B cell (primary cell): Measurements from ENCODE around the gene CHD1. TPM values are rescaled to one million over a fixed set of nuclear protein-coding genes. Genes with fewer than 3 reads are reported as not detected.

ENCODE experiments used
- ATAC-seq: fragments of 200-7000 bp; cut with Tn5 transposase; one replicate; pipeline ENCODE4 v1.10.0; 2021; ENCODE audit warnings: low read depth, mild to moderate bottlenecking, moderate number of reproducible peaks, moderate library complexity
- CTCF ChIA-PET: fragments of 350-600 bp; sonication (Branson Sonifier 250); formaldehyde crosslinking; loops from one replicate; lab custom pipeline; 2021; ENCODE audit warnings: antibody characterized with exemption, inconsistent platforms; lab: Charles Lee
- POLR2A ChIA-PET: fragments of 350-600 bp; sonication (Branson Sonifier 250); formaldehyde crosslinking; loops from one replicate; lab custom pipeline; 2021; ENCODE audit warnings: antibody characterized with exemption; lab: Charles Lee
- DNase-seq: peaks from one replicate; pipeline ENCODE4 v3.0.0; 2013
- H2AFZ ChIP-seq: 2 replicates; pipeline ENCODE4 v1.6.1; 2012; ENCODE audit warnings: mild to moderate bottlenecking, low read depth, low read length; ENCODE audit not compliant: insufficient read depth, poor library complexity, severe bottlenecking
- H3K27ac ChIP-seq, 2 donors: 1 replicate in 1 of 2; 2 replicates in 1 of 2; pipeline ENCODE4 v1.5.1; 2012 to 2013; ENCODE audit warnings: low read length in 2 of 2, mild to moderate bottlenecking in 2 of 2, moderate library complexity in 1 of 2
- H3K27me3 ChIP-seq, 4 experiments: fragments of 200-600 bp in 1 of 4; sonication (generic) in 1 of 4; replicated peaks in 1 of 4; 1 replicate in 2 of 4; 2 replicates in 2 of 4; pipeline versions ENCODE4 v1.6.1 to v1.7.0; 2013 to 2016; ENCODE audit warnings: low read length in 3 of 4, mild to moderate bottlenecking in 2 of 4, mixed read lengths in 1 of 4, moderate library complexity in 1 of 4; ENCODE audit not compliant: insufficient read depth in 4 of 4, control insufficient read depth in 3 of 4; ENCODE audit errors: control extremely low read depth in 1 of 4
- H3K36me3 ChIP-seq, 2 experiments: replicated peaks in 1 of 2; 1 replicate in 1 of 2; 2 replicates in 1 of 2; pipeline versions ENCODE4 v1.6.1 to v1.7.1; 2013; ENCODE audit warnings: low read length in 1 of 2; ENCODE audit not compliant: insufficient read depth in 2 of 2, control insufficient read depth in 1 of 2; ENCODE audit errors: control extremely low read depth in 1 of 2, extremely low read depth in 1 of 2
- H3K4me1 ChIP-seq, 2 donors: fragments of 200-600 bp in 1 of 2; sonication (generic) in 1 of 2; 1 replicate in 1 of 2; 2 replicates in 1 of 2; pipeline versions ENCODE4 v1.5.1 to v1.6.1; 2013 to 2017; ENCODE audit warnings: low read length in 2 of 2; ENCODE audit not compliant: control insufficient read depth in 2 of 2, insufficient read depth in 2 of 2
- H3K4me2 ChIP-seq: replicated peaks from 2 replicates; pipeline ENCODE3; 2012; ENCODE audit warnings: mild to moderate bottlenecking, low read depth, low read length; ENCODE audit not compliant: poor library complexity, severe bottlenecking
- H3K4me3 ChIP-seq, 5 experiments: fragments of 200-600 bp in 1 of 5; sonication (generic) in 1 of 5; 1 replicate in 3 of 5; 2 replicates in 2 of 5; pipeline versions ENCODE4 v1.5.1 to v1.7.0; 2011 to 2016; ENCODE audit warnings: low read length in 4 of 5, mild to moderate bottlenecking in 4 of 5, low read depth in 2 of 5, control low read depth in 1 of 5, moderate library complexity in 1 of 5; ENCODE audit not compliant: insufficient read depth in 1 of 5; ENCODE audit errors: control extremely low read depth in 1 of 5, extremely low read depth in 1 of 5
- H3K79me2 ChIP-seq: fragments of 200-600 bp; sonication (generic); one replicate; pipeline ENCODE4 v1.6.0; 2016; ENCODE audit warnings: low read length; ENCODE audit not compliant: control insufficient read depth, insufficient read depth
- H3K9ac ChIP-seq: fragments of 200-600 bp; sonication (generic); 2 replicates; pipeline ENCODE4 v1.6.1; 2017; ENCODE audit warnings: mild to moderate bottlenecking, low read length, moderate library complexity
- H3K9me3 ChIP-seq, 3 donors: one replicate each; pipeline versions ENCODE4 v1.6.1 to v1.7.1; 2013; ENCODE audit warnings: low read length in 2 of 3; ENCODE audit not compliant: control insufficient read depth in 2 of 3, insufficient read depth in 1 of 3; ENCODE audit errors: control extremely low read depth in 1 of 3
- H4K20me1 ChIP-seq: 2 replicates; pipeline ENCODE4 v1.6.0; 2012; ENCODE audit warnings: mild to moderate bottlenecking, low read length; ENCODE audit not compliant: insufficient read depth, control insufficient read depth, poor library complexity, severe bottlenecking
- H3K27ac Mint-ChIP-seq: one replicate; pipeline ENCODE4 v1.8.0; 2021; ENCODE audit warnings: mixed read lengths
- H3K27me3 Mint-ChIP-seq: one replicate; pipeline ENCODE4 v1.8.0; 2021; ENCODE audit warnings: mixed read lengths
- H3K4me1 Mint-ChIP-seq: one replicate; pipeline ENCODE4 v1.8.0; 2021; ENCODE audit warnings: mixed read lengths
- H3K4me3 Mint-ChIP-seq: one replicate; pipeline ENCODE4 v1.8.0; 2021; ENCODE audit warnings: mixed read lengths
- H3K9me3 Mint-ChIP-seq: one replicate; pipeline ENCODE4 v1.8.0; 2022; ENCODE audit warnings: mixed read lengths; ENCODE audit not compliant: insufficient read depth
- CTCF ChIP-seq: fragments of 200-600 bp; IDR thresholded peaks from one replicate; pipeline ENCODE4 v1.8.0; 2022; ENCODE audit warnings: antibody characterized with exemption, mild to moderate bottlenecking
- EZH2 ChIP-seq: IDR thresholded peaks from 2 replicates; pipeline ENCODE4 v1.6.1; 2012; ENCODE audit warnings: borderline replicate concordance, low read depth, mild to moderate bottlenecking, moderate library complexity, low read length; ENCODE audit not compliant: insufficient read depth, poor library complexity, severe bottlenecking
- WGBS: methylation state at CpG from one replicate; pipeline ENCODE4 v1.1.5; 2013; ENCODE audit warnings: missing lambda C conversion rate; ENCODE audit not compliant: insufficient coverage; 5-methylcytosine and 5-hydroxymethylcytosine counted together
- intact Hi-C: fragments of 100-400 bp; cut with micrococcal nuclease; formaldehyde crosslinking; loops from one replicate; pipeline ENCODE4 v1.10.0; 2022
- polyA plus RNA-seq: library from polyadenylated mRNA; depleted of rRNA; stranded (reverse); fragments of >200 nt; gene quantifications from 2 replicates; pipeline ENCODE4 v1.2.3, GENCODE V29; 2012
- total RNA-seq, 2 donors: library from RNA; stranded (reverse); fragments of 120-200 nt in 1 of 2; gene quantifications; 1 replicate in 1 of 2; 2 replicates in 1 of 2; pipeline versions ENCODE4 v1.2.3 to v1.2.4, GENCODE V29; 2013 to 2022

CHD1 gene
- total and polyA plus RNA-seq, 2 donors (not counting 1 experiment from before 2014, with no cell fraction given), result 27.8 to 91.4 TPM

DNA sequence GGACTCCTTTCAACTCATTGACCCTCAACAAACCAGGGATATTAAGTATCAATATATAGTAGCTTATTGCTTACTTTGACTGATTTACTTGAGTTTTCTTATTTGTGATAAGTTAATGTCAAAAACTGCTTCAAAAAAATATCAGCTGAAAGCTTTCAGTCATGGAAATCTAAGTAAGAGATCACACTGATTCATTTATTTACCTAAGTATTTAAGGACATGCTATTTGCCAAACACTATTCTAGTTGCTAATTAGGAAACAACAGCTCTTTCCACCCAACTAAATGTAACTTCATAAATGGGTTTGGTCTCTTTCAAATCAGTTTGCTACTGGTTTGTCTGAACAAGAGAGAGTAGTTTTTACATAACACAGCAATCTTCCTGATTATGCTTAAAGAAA is 48.2 kb downstream of the CHD1 start:
- Histone ChIP-seq H3K79me2 (no peaks in the 10 kb centered on the region), H3K27me3 (no peaks in the 10 kb centered on the region), H3K9ac (no peak overlapping the region), H4K20me1 (no peaks in the 10 kb centered on the region), H3K9me3 (no peaks in the 10 kb centered on the region), H3K4me2 (no peak overlapping the region), H3K4me1 (no peaks in the 10 kb centered on the region), H3K4me3 (no peak overlapping the region), H3K27ac (no peak overlapping the region), H3K36me3 (peaks cover 16 to 86% of the 10 kb centered on the region in 2 experiments), H2AFZ (no peak overlapping the region)
- Mint-ChIP-seq H3K27ac (no peak overlapping the region), H3K27me3 (no peaks in the 10 kb centered on the region), H3K4me1 (no peaks in the 10 kb centered on the region), H3K4me3 (no peak overlapping the region), H3K9me3 (no peaks in the 10 kb centered on the region)
- intact Hi-C loops, result loop anchor here (5.0 kb wide), 1 partner anchor 1868 kb away; no protein-coding TSS in a partner anchor
- CTCF ChIA-PET, result interaction anchor here (0.6 to 1.4 kb wide), 4 partner anchors 13 to 195 kb away, joined by 3 to 7 read pairs (median 4); no protein-coding TSS in a partner anchor
- ATAC-seq (no peak), DNase-seq (no peak)
- POLR2A ChIA-PET, result no interaction called here
- TF ChIP-seq EZH2 (no peak), CTCF (no peak)

DNA sequence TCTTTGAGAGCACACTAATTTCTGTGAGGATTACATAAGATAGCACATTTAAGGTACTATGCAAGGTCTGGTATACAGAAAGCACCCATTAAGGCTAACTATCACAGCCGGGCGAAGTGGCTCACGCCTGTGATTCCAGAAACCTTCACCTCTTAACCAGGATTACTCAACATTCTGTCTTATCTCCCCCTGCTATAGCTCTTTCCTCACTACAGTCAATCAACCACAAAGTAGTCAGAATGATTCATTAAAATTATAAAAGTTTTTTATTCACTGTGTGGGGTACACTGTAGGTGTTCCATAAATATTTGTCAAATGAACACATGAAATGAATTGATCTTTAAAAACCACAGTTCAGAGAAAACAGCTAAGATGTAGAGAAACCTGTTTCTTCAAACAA is 48.7 kb downstream of the CHD1 start:
- no peak overlapping the region for H3K4me3 Mint-ChIP-seq
- no peak overlapping the region for H2AFZ ChIP-seq
- H3K9me3 ChIP-seq, result no peaks in the 10 kb centered on the region
- H3K27me3 ChIP-seq, result no peaks in the 10 kb centered on the region
- intact Hi-C loops, result loop anchor here (5.0 kb wide), 1 partner anchor 1868 kb away; no protein-coding TSS in a partner anchor
- H4K20me1 ChIP-seq, result no peaks in the 10 kb centered on the region
- no peaks in the 10 kb centered on the region for H3K27me3 Mint-ChIP-seq
- no peak overlapping the region for H3K27ac ChIP-seq
- WGBS, result no CpG with 5 or more reads among the region's 3 CpGs
- ChIA-PET POLR2A (no interaction called here), CTCF (interaction anchor here (1.4 kb wide), 2 partner anchors 14 to 152 kb away, joined by 3 to 4 read pairs; no protein-coding TSS in a partner anchor)
- H3K27ac Mint-ChIP-seq, result no peak overlapping the region
- ATAC-seq, result no peak
- DNase-seq, result no peak
- peaks cover 16 to 86% of the 10 kb centered on the region in 2 experiments for H3K36me3 ChIP-seq
- H3K9me3 Mint-ChIP-seq, result no peaks in the 10 kb centered on the region
- H3K4me1 ChIP-seq, result no peaks in the 10 kb centered on the region
- no peak overlapping the region for H3K4me2 ChIP-seq
- H3K79me2 ChIP-seq, result no peaks in the 10 kb centered on the region
- H3K4me1 Mint-ChIP-seq, result no peaks in the 10 kb centered on the region
- TF ChIP-seq EZH2 (no peak), CTCF (no peak)
- no peak overlapping the region for H3K4me3 ChIP-seq
- no peak overlapping the region for H3K9ac ChIP-seq
